HFF-Myc (cell line): ENCODE measurements around the gene OCIAD2.
"Not testable (repeated sequence)": the region's sequence is repeated elsewhere in the genome, so short reads cannot be mapped to it uniquely, and the experiment has no call there.

Experiments used
- DNase-seq: peaks from one replicate; pipeline ENCODE4 v3.0.0-alpha.2; 2011; ENCODE audit warnings: low read depth; ENCODE audit errors: extremely low read depth
- H3K4me3 ChIP-seq: replicated peaks from 2 replicates; pipeline ENCODE4 v1.5.1; 2011; ENCODE audit warnings: low read depth, mild to moderate bottlenecking, control low read depth, low read length
- CTCF ChIP-seq: IDR thresholded peaks from 2 replicates; pipeline ENCODE4 v1.5.1; 2012; ENCODE audit warnings: mild to moderate bottlenecking, low read depth, low read length, control low read depth; ENCODE audit errors: missing control alignments

OCIAD2 gene

DNA sequence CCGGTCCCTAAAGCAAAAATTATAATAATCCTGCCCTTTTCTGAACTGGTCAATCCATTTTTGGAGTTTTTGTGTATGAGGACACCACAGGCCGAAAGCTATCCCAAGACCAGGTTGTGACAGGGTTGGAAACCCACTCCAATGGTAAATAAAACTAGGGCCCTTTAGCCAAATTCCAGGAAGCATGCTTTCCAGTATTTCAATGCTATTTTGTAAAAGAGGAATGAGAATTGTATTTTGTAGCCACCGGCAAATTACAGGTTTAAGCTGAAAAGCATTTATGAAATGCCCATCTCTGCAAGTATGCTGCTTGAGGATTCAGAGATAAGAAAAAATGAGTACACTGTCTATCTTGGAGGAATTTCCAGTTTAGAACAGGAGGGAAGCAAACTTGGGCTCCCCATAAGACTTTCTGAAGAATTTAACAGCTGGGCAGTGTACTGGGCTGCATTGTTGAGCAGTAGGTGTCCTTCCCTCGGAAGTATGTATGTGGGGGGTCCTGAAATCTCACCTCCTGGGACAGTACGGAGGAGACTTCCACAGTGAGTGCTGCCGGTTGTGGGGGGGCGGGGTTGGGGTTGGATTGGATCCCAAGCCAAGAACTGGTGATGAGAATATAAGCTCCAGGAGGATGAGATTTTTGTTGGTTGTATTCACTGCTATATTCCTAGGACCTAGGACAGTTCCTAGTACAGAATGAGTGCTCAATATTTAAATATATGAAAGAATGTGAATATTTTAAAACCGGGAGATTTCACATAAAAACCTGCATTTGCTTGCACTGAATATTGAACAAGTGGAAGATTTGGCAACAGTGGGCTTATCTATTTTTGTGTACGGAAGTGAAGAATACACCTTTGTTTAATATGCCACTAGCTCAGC, 26.8 kb downstream of the OCIAD2 start:
- TF ChIP-seq CTCF, result no peak
- no peak for DNase-seq
- H3K4me3 ChIP-seq, result no peak overlapping the region

DNA sequence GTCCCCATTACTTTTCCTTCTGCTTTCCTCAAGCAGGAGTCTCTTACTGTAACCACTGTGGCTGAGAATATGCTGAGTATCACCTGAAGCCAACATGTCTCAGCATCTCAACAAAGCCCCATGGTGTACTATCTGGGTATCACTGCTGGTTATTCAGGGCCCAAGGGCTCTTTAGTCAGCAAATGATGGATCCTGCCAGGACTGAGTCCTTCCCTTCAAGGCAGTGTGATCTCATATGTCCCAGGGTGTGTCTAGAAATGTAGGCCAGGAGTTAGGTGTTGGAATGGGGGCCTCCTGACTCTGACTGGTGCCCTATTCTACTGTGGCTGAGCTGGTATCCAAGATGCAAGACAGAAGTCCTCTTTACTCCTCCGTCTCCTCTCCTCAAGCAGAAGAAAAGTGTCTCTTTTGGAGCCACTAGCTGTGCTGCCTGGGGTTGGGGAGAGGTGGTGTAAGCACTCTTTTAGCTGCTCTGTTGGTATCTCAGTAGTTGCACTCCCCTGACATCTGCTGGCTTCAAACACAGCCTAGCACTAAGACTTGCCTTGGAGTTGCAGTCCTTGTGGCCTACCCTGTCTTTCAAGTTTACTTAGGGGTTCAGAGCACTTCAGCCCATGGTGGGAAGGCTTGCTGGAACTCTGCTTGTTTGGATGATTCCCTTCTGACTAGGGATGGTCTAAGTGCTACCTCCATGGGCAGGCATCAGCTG, 28.6 kb downstream of the OCIAD2 start:
- no peak overlapping the region for H3K4me3 ChIP-seq
- no peak for TF ChIP-seq CTCF
- DNase-seq, result no peak

DNA sequence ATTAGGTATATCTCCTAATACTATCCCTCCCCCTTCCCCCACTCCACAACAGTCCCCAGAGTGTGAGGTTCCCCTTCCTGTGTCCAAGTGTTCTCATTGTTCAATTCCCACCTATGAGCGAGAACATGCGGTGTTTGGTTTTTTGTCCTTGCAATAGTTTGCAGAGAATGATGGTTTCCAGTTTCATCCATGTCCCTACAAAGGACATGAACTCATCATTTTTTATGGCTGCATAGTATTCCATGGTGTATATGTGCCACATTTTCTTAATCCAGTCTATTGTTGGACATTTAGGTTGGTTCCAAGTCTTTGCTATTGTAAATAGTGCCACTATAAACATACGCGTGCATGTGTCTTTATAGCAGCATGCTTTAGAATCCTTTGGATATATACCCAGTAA, 41.9 kb downstream of the OCIAD2 start:
- not testable (repeated sequence) for DNase-seq, H3K4me3 ChIP-seq

DNA sequence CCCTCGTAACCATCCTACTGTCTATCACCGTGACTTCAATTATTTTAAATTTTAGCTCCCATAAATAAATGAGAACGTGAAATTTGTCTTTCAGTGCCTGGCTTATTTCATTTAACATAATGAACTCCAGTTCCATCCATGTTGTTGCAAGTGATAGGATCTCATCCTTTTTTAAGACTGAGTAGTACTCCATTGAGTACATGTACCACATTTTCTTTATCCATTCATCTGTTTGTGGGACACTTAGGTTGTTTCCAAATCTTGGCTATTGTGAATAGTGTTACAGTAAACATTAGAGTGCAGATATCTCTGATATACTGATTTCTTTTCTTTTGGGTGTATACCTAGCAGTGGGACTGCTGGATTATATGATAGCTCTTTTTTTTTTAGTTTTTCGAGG, 42.8 kb downstream of the OCIAD2 start:
- no peak for DNase-seq
- no peak overlapping the region for H3K4me3 ChIP-seq

DNA sequence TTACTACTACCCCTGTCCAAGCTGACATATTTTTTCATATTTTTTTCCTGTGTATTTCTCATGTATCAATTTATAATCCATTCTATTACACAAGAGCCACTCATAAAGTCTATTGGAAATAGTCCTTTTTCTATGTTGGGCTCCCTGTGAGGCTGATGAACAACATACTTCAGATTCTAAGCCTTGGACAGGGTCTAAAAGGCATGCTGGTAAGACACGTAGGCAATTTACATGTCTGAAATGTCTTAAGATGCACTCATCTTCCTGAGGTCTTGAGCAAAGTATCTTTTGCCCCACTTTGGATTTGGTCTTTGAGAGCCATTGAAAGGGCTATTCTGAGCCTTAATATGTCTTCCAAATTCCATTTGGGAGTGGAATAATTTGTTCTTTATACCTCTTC, 43.9 kb downstream of the OCIAD2 start:
- no peak for DNase-seq
- TF ChIP-seq CTCF, result no peak
- H3K4me3 ChIP-seq, result no peak overlapping the region

More for the DNA sequence above, 42.8 kb downstream of the OCIAD2 start:
- no peak for TF ChIP-seq CTCF

GRCh38 chr4:48862038-48862437, 44.5 kb downstream of the OCIAD2 start:
- no peak overlapping the region for H3K4me3 ChIP-seq
- no peak for TF ChIP-seq CTCF
- DNase-seq, result no peak

DNA sequence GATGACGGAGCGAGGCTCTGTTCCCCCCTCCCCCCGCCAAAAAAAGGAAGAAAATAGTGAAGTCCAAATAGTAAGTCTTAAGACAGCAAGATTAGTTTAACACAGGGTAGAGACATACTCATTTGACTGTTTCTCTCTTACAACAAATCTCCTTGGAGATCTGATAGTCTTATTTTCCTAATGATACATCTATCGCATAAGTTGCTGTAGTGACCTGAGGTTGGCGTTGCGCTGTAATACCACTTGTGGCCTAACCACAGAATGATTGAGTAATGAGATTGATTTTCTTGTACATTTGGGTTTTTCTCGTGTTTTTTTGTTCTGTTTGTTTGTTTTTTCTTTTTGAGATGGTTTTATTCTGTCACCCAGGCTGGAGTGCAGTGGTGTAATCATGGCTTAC, 48.4 kb downstream of the OCIAD2 start:
- no peak for DNase-seq
- H3K4me3 ChIP-seq, result no peak overlapping the region
- no peak for TF ChIP-seq CTCF
